HepG2 (cell line): ENCODE results near the gene SMPD1. TPM values are rescaled to one million over a fixed set of nuclear protein-coding genes. Genes with fewer than 3 reads are reported as not detected.

Experiments used
- CBX2 ChIP-seq, 2 experiments: fragments of 200-600 bp in 1 of 2; sonication (generic); formaldehyde crosslinking in 1 of 2; IDR thresholded peaks; 2 replicates each; pipeline versions ENCODE4 v1.7.0 to v1.8.1; 2018 to 2022; ENCODE audit warnings: low read depth in 2 of 2, low read length in 1 of 2, mild to moderate bottlenecking in 1 of 2, missing genetic modification reagents in 1 of 2
- FOXO4 ChIP-seq: sonication (generic); formaldehyde crosslinking; conservative IDR thresholded peaks from 2 replicates; pipeline ENCODE4 v1.8.1; 2023; ENCODE audit warnings: missing genetic modification reagents
- MTA1 ChIP-seq: sonication (generic); formaldehyde crosslinking; IDR thresholded peaks from 2 replicates; pipeline ENCODE4 v1.4.0; 2020; ENCODE audit warnings: missing genetic modification reagents, mild to moderate bottlenecking, borderline replicate concordance
- NFE2 ChIP-seq: sonication (generic); formaldehyde crosslinking; IDR thresholded peaks from 2 replicates; pipeline ENCODE4 v1.4.0; 2020; ENCODE audit warnings: missing genetic modification reagents
- NFE2L1 ChIP-seq: sonication (generic); formaldehyde crosslinking; IDR thresholded peaks from 2 replicates; pipeline ENCODE4 v1.4.0; 2020; ENCODE audit warnings: missing genetic modification reagents, mild to moderate bottlenecking, borderline replicate concordance
- PCBP2 ChIP-seq: fragments of 200-400 bp; formaldehyde crosslinking; optimal IDR thresholded peaks from 2 replicates; pipeline ENCODE3; 2018; ENCODE audit warnings: low read length, low read depth; ENCODE audit not compliant: poor library complexity, severe bottlenecking
- SATB2 ChIP-seq: sonication (generic); formaldehyde crosslinking; IDR thresholded peaks from 2 replicates; pipeline ENCODE4 v1.5.0; 2020; ENCODE audit warnings: missing genetic modification reagents
- THAP11 ChIP-seq: IDR thresholded peaks from 2 replicates; pipeline ENCODE4 v1.6.1; 2016; ENCODE audit warnings: missing biosample characterization, missing genetic modification reagents
- TOPORS ChIP-seq: sonication (generic); formaldehyde crosslinking; IDR thresholded peaks from 2 replicates; pipeline ENCODE4 v1.8.0; 2023; ENCODE audit warnings: mild to moderate bottlenecking, missing genetic modification reagents
- ZBTB26 ChIP-seq: IDR thresholded peaks from 2 replicates; pipeline ENCODE4 v1.6.1; 2016; ENCODE audit warnings: missing compliant biosample characterization, missing genetic modification reagents, borderline replicate concordance
- ZMYM2 ChIP-seq: sonication (generic); formaldehyde crosslinking; IDR thresholded peaks from 2 replicates; pipeline ENCODE4 v1.8.0; 2022; ENCODE audit warnings: mild to moderate bottlenecking, missing genetic modification reagents
- ZNF512 ChIP-seq: sonication (generic); formaldehyde crosslinking; IDR thresholded peaks from 2 replicates; pipeline ENCODE4 v1.4.0; 2020; ENCODE audit warnings: mild to moderate bottlenecking, missing genetic modification reagents
- ZNF513 ChIP-seq: sonication (generic); formaldehyde crosslinking; conservative IDR thresholded peaks from 2 replicates; pipeline ENCODE4 v1.5.0; 2020; ENCODE audit warnings: missing genetic modification reagents
- polyA plus RNA-seq, 8 experiments: library from polyadenylated mRNA; depleted of rRNA in 3 of 8; stranded (reverse) in 7 of 8; unstranded in 1 of 8; fragments of >200 nt; fragmentation: Illumina TruSeq in 4 of 8; extraction: Trizol in 4 of 8; gene quantifications; 2 replicates each; pipeline versions ENCODE4 v1.2.1 to v1.2.3, GENCODE V29; 2011 to 2016; ENCODE audit warnings: low read depth in 4 of 8, missing spikeins in 1 of 8, mixed read lengths in 1 of 8; ENCODE audit not compliant: insufficient read depth in 1 of 8
- total RNA-seq, 5 experiments: library from RNA; depleted of rRNA; stranded (reverse); fragments of >200 nt; fragmentation: Illumina TruSeq; extraction: Trizol; gene quantifications; 2 replicates each; pipeline ENCODE4 v1.2.3, GENCODE V29; 2016; ENCODE audit warnings: low read depth in 1 of 5
- TF ChIP-seq, protein P1 (sequence below): sonication (generic); formaldehyde crosslinking; IDR thresholded peaks from 2 replicates; pipeline ENCODE4 v1.4.0; 2020; ENCODE audit warnings: missing genetic modification reagents, borderline replicate concordance
- TF ChIP-seq, protein P2 (sequence below): sonication (generic); formaldehyde crosslinking; IDR thresholded peaks from 2 replicates; pipeline ENCODE4 v1.4.0; 2020; ENCODE audit warnings: low read depth, missing genetic modification reagents

SMPD1 gene
- total and polyA plus RNA-seq, 2 of the 13 experiments (the other 11 are each of a cell fraction or from before 2014, with no cell fraction given) = 6.3 to 8.4 TPM

GRCh38 chr11:6440906-6441358 lies 50.7 kb downstream of the SMPD1 start, which contains the start of gene HPX (continued):
- no peak for TF ChIP-seq CBX2 (IDR thresholded peaks at IDR 0.05; ENCODE audit: low read depth, low read length)
- no peak for TF ChIP-seq CBX2 (CRISPR knock-in tag; IDR thresholded peaks at IDR 0.05; ENCODE audit: low read depth)
- no peak for TF ChIP-seq TOPORS (CRISPR knock-in tag)
- TF ChIP-seq PCBP2 = no peak
- TF ChIP-seq, protein P1, sequence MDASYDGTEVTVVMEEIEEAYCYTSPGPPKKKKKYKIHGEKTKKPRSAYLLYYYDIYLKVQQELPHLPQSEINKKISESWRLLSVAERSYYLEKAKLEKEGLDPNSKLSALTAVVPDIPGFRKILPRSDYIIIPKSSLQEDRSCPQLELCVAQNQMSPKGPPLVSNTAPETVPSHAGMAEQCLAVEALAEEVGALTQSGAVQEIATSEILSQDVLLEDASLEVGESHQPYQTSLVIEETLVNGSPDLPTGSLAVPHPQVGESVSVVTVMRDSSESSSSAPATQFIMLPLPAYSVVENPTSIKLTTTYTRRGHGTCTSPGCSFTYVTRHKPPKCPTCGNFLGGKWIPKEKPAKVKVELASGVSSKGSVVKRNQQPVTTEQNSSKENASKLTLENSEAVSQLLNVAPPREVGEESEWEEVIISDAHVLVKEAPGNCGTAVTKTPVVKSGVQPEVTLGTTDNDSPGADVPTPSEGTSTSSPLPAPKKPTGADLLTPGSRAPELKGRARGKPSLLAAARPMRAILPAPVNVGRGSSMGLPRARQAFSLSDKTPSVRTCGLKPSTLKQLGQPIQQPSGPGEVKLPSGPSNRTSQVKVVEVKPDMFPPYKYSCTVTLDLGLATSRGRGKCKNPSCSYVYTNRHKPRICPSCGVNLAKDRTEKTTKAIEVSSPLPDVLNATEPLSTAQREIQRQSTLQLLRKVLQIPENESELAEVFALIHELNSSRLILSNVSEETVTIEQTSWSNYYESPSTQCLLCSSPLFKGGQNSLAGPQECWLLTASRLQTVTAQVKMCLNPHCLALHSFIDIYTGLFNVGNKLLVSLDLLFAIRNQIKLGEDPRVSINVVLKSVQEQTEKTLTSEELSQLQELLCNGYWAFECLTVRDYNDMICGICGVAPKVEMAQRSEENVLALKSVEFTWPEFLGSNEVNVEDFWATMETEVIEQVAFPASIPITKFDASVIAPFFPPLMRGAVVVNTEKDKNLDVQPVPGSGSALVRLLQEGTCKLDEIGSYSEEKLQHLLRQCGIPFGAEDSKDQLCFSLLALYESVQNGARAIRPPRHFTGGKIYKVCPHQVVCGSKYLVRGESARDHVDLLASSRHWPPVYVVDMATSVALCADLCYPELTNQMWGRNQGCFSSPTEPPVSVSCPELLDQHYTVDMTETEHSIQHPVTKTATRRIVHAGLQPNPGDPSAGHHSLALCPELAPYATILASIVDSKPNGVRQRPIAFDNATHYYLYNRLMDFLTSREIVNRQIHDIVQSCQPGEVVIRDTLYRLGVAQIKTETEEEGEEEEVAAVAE = no peak
- no peak for TF ChIP-seq ZMYM2 (CRISPR knock-in tag)
- TF ChIP-seq, protein P2, sequence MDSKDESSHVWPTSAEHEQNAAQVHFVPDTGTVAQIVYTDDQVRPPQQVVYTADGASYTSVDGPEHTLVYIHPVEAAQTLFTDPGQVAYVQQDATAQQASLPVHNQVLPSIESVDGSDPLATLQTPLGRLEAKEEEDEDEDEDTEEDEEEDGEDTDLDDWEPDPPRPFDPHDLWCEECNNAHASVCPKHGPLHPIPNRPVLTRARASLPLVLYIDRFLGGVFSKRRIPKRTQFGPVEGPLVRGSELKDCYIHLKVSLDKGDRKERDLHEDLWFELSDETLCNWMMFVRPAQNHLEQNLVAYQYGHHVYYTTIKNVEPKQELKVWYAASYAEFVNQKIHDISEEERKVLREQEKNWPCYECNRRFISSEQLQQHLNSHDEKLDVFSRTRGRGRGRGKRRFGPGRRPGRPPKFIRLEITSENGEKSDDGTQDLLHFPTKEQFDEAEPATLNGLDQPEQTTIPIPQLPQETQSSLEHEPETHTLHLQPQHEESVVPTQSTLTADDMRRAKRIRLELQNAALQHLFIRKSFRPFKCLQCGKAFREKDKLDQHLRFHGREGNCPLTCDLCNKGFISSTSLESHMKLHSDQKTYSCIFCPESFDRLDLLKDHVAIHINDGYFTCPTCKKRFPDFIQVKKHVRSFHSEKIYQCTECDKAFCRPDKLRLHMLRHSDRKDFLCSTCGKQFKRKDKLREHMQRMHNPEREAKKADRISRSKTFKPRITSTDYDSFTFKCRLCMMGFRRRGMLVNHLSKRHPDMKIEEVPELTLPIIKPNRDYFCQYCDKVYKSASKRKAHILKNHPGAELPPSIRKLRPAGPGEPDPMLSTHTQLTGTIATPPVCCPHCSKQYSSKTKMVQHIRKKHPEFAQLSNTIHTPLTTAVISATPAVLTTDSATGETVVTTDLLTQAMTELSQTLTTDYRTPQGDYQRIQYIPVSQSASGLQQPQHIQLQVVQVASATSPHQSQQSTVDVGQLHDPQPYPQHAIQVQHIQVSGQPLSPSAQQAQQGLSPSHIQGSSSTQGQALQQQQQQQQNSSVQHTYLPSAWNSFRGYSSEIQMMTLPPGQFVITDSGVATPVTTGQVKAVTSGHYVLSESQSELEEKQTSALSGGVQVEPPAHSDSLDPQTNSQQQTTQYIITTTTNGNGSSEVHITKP (CRISPR knock-in tag) = no peak
- TF ChIP-seq ZNF512 (CRISPR knock-in tag) = no peak
- TF ChIP-seq ZNF513 (CRISPR knock-in tag) = no peak
- TF ChIP-seq NFE2L1 (CRISPR knock-in tag) = no peak
- peak; percentile 49; the same call in 1 of the 2 replicates for TF ChIP-seq THAP11
- TF ChIP-seq SATB2 (CRISPR knock-in tag) = no peak
- peak; percentile 85 for TF ChIP-seq MTA1 (CRISPR knock-in tag)
- TF ChIP-seq NFE2 = no peak
- no peak for TF ChIP-seq FOXO4 (CRISPR knock-in tag)
- no peak for TF ChIP-seq ZBTB26 (CRISPR knock-in tag)
